Measurements from ENCODE around the gene CFAP69. TPM values are rescaled to one million over a fixed set of nuclear protein-coding genes. Genes with fewer than 3 reads are reported as not detected.
"Not testable (repeated sequence)": the region's sequence is repeated elsewhere in the genome, so short reads cannot be mapped to it uniquely, and the experiment has no call there.

CFAP69 gene
- polyA plus RNA-seq, 1 donor, result 8.1 TPM

- Histone ChIP-seq H3K36me3 (ENCODE audit: control insufficient read depth, insufficient read depth, low read length) (no peaks in the 10 kb centered on the region), H3K27me3 (ENCODE audit: control insufficient read depth, insufficient read depth, low read length) (no peaks in the 10 kb centered on the region), H3K27ac (ENCODE audit: low read length) (peak overlapping the region; percentile 87), H3K4me1 (ENCODE audit: control insufficient read depth, insufficient read depth, low read length) (peaks cover 25% of the 10 kb centered on the region), H3K9me3 (ENCODE audit: control insufficient read depth, low read depth, low read length) (no peaks in the 10 kb centered on the region), H3K4me3 (ENCODE audit: low read length) (no peak overlapping the region)
- DNase-seq, result peak in 1 of 2 donors; percentile 19
- 60% methylated on average over 1 of the region's 1 CpG for WGBS (ENCODE audit: insufficient coverage, low lambda C conversion rate)
Observed at GRCh38 chr7:90243556-90243955, 1.4 kb upstream of the CFAP69 start.

DNA sequence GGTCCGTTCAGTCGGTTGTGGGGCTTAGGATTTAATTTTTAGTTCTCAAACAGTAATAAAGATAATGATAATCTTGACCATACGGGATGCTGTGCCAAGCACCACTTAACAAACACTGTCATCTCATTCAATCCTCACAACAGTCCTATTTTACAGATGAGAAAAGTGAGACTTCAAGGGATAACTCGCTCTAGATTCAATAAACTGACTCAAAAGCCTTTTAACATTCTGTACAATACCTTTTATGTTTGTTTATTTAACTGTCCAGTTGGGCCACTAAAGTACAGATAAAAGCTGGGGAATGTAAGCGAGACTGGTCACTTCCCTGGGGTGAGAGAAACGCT lies 437 bp upstream of the CFAP69 start:
- no peaks in the 10 kb centered on the region for H3K9me3 ChIP-seq (ENCODE audit: control insufficient read depth, low read depth, low read length)
- no peak for DNase-seq
- H3K4me1 ChIP-seq (ENCODE audit: control insufficient read depth, insufficient read depth, low read length), result peaks cover 20% of the 10 kb centered on the region
- peak overlapping the region; percentile 78 for H3K4me3 ChIP-seq (ENCODE audit: low read length)
- H3K27me3 ChIP-seq (ENCODE audit: control insufficient read depth, insufficient read depth, low read length), result no peaks in the 10 kb centered on the region
- WGBS (ENCODE audit: insufficient coverage, low lambda C conversion rate), result 17% methylated on average over 1 of the region's 6 CpGs
- no peaks in the 10 kb centered on the region for H3K36me3 ChIP-seq (ENCODE audit: control insufficient read depth, insufficient read depth, low read length)
- no peak overlapping the region for H3K27ac ChIP-seq (ENCODE audit: low read length)

GRCh38 chr7:90246171-90246570 lies 1.2 kb downstream of the CFAP69 start:
- no peaks in the 10 kb centered on the region for H3K9me3 ChIP-seq (ENCODE audit: control insufficient read depth, low read depth, low read length)
- H3K27ac ChIP-seq (ENCODE audit: low read length), result no peak overlapping the region
- DNase-seq, result peak in 1 of 2 donors; percentile 46
- peaks cover 20% of the 10 kb centered on the region for H3K4me1 ChIP-seq (ENCODE audit: control insufficient read depth, insufficient read depth, low read length)
- WGBS (ENCODE audit: insufficient coverage, low lambda C conversion rate), result no CpG with 5 or more reads among the region's 9 CpGs
- H3K4me3 ChIP-seq (ENCODE audit: low read length), result peak overlapping the region; percentile 78
- H3K36me3 ChIP-seq (ENCODE audit: control insufficient read depth, insufficient read depth, low read length), result no peaks in the 10 kb centered on the region
- H3K27me3 ChIP-seq (ENCODE audit: control insufficient read depth, insufficient read depth, low read length), result no peaks in the 10 kb centered on the region

DNA sequence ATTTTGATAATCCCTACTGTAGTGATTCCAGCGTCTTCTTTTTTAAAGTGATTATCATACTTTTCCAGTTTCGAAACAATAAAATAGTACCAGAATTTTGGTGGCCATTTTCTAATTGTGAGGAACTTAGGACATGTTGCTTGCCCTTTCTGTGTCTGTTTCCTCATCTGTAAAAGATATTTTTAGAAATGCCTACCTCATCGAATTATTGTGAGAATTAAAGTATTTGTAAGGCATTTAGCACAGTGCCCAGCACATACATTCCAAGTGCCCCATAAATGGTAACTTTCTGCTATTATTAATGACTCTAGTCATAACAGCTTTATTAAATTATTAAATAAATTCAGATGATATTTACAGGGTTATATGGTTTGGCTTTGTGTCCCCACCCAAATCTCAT lies 3.7 kb downstream of the CFAP69 start:
- H3K4me3 ChIP-seq (ENCODE audit: low read length), result no peak overlapping the region

DNA sequence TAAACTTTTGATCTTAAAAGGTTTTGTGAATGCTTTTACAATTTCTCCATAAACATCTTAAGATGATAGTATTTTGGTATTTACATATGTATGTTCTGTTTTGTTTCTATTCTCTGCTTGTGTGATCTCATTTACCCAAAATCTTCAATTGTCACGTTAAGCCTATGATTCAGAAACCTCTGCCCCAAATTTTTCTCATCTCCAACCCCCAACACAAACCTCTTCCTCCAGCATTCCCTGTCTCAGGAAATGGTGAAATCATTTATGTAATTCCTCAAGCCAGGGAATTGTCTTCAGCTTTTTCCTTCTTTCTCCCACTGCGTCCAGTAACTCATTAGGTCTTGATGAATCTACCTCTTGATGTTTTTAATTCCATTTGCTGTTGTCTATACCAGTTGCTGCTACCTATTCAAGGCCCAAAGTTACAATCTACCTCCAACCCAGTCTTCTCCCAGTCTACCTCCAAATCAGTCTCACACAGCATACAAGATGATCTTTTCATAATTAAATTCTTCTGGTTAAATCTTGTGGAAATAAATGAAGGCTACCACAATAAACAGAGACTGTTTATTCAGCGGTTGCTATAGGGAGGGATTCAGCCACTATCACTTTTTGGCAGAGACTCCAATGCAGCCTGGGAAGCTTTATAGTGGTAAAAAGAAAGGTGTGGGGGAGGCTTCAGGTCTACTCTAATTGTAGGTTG lies 5.8 kb downstream of the CFAP69 start:
- H3K27ac ChIP-seq (ENCODE audit: low read length), result no peak overlapping the region
- H3K9me3 ChIP-seq (ENCODE audit: control insufficient read depth, low read depth, low read length), result no peaks in the 10 kb centered on the region
- H3K4me3 ChIP-seq (ENCODE audit: low read length), result no peak overlapping the region
- no peak for DNase-seq
- no peaks in the 10 kb centered on the region for H3K36me3 ChIP-seq (ENCODE audit: control insufficient read depth, insufficient read depth, low read length)
- WGBS (ENCODE audit: insufficient coverage, low lambda C conversion rate), result 60% methylated on average over 1 of the region's 3 CpGs
- peaks cover 3% of the 10 kb centered on the region for H3K4me1 ChIP-seq (ENCODE audit: control insufficient read depth, insufficient read depth, low read length)
- no peaks in the 10 kb centered on the region for H3K27me3 ChIP-seq (ENCODE audit: control insufficient read depth, insufficient read depth, low read length)

More for the DNA sequence above, 3.7 kb downstream of the CFAP69 start:
- DNase-seq, result no peak
- no peak overlapping the region for H3K27ac ChIP-seq (ENCODE audit: low read length)
- no peaks in the 10 kb centered on the region for H3K9me3 ChIP-seq (ENCODE audit: control insufficient read depth, low read depth, low read length)
- no CpG with 5 or more reads among the region's 3 CpGs for WGBS (ENCODE audit: insufficient coverage, low lambda C conversion rate)
- H3K4me1 ChIP-seq (ENCODE audit: control insufficient read depth, insufficient read depth, low read length), result peaks cover 8% of the 10 kb centered on the region
- H3K27me3 ChIP-seq (ENCODE audit: control insufficient read depth, insufficient read depth, low read length), result no peaks in the 10 kb centered on the region
- H3K36me3 ChIP-seq (ENCODE audit: control insufficient read depth, insufficient read depth, low read length), result no peaks in the 10 kb centered on the region

DNA sequence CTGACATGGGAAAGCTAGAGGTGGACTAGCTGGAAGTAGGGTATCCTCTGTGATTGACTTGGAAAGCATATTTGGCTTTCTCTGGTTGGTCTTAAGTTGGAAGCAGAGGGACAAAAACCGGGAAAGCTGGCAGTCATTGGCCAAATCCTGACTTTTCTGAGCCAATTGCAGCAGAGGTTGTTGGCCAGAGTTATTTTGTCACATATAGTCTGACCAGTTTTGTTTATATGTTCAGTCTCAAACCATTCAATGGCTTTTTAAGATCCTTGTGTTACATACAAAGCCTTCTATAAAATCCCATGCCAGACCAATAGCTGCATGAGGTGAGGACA lies 6.3 kb downstream of the CFAP69 start:
- H3K4me3 ChIP-seq (ENCODE audit: low read length), result no peak overlapping the region
- H3K27me3 ChIP-seq (ENCODE audit: control insufficient read depth, insufficient read depth, low read length), result no peaks in the 10 kb centered on the region
- WGBS (ENCODE audit: insufficient coverage, low lambda C conversion rate), result 83% methylated on average over 1 of the region's 1 CpG
- H3K36me3 ChIP-seq (ENCODE audit: control insufficient read depth, insufficient read depth, low read length), result no peaks in the 10 kb centered on the region
- peaks cover 3% of the 10 kb centered on the region for H3K4me1 ChIP-seq (ENCODE audit: control insufficient read depth, insufficient read depth, low read length)
- DNase-seq, result no peak
- H3K27ac ChIP-seq (ENCODE audit: low read length), result no peak overlapping the region
- no peaks in the 10 kb centered on the region for H3K9me3 ChIP-seq (ENCODE audit: control insufficient read depth, low read depth, low read length)

DNA sequence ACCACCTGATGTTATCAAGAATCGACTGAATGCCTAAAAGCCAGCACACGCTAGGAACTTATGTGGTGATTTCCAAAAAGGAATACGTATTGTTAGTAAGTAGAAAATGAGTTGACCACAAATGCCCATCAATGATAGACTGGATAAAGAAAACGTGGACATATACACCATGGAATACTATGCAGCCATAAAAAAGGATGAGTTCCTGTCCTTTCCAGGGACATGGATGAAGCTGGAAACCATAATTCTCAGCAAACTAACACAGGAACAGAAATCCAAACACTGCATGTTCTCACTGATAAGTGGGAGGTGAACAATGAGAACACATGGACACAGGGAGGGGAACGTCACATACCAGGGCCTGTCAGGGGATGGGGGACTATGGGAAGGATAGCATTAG lies 11.0 kb downstream of the CFAP69 start:
- WGBS (ENCODE audit: insufficient coverage, low lambda C conversion rate), result 100% methylated on average over 2 of the region's 5 CpGs
- not testable (repeated sequence) for H3K4me3 ChIP-seq (ENCODE audit: low read length); H3K36me3 ChIP-seq (ENCODE audit: control insufficient read depth, insufficient read depth, low read length); H3K9me3 ChIP-seq (ENCODE audit: control insufficient read depth, low read depth, low read length); H3K4me1 ChIP-seq (ENCODE audit: control insufficient read depth, insufficient read depth, low read length); H3K27ac ChIP-seq (ENCODE audit: low read length); DNase-seq; H3K27me3 ChIP-seq (ENCODE audit: control insufficient read depth, insufficient read depth, low read length)

GRCh38 chr7:90256778-90257177 lies 11.8 kb downstream of the CFAP69 start:
- H3K27me3 ChIP-seq (ENCODE audit: control insufficient read depth, insufficient read depth, low read length), result no peaks in the 10 kb centered on the region
- H3K4me1 ChIP-seq (ENCODE audit: control insufficient read depth, insufficient read depth, low read length), result no peaks in the 10 kb centered on the region
- DNase-seq, result no peak
- H3K36me3 ChIP-seq (ENCODE audit: control insufficient read depth, insufficient read depth, low read length), result no peaks in the 10 kb centered on the region
- no peak overlapping the region for H3K4me3 ChIP-seq (ENCODE audit: low read length)
- H3K9me3 ChIP-seq (ENCODE audit: control insufficient read depth, low read depth, low read length), result no peaks in the 10 kb centered on the region
- no CpG with 5 or more reads among the region's 1 CpG for WGBS (ENCODE audit: insufficient coverage, low lambda C conversion rate)
- H3K27ac ChIP-seq (ENCODE audit: low read length), result no peak overlapping the region

DNA sequence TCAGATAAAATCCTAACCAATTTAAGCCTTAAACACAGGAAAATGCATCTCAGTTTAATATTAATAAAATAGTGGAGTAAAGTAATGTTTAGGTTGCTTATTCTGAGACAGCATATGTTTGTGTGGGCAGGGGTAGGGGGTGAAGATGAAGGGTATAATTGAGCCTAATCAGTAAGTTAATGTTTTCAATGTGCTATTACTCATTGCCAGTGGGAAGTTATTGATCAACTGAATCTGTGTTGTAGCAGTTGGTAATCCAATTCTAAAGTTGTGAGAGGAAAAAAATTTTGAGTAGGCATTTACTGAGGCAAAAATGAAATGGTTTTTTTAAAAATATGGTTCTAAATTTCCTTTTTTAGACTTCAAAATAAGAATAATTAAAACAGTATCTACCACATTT lies 16.5 kb downstream of the CFAP69 start:
- no peaks in the 10 kb centered on the region for H3K9me3 ChIP-seq (ENCODE audit: control insufficient read depth, low read depth, low read length)
- H3K4me3 ChIP-seq (ENCODE audit: low read length), result no peak overlapping the region
- no peak for DNase-seq
- H3K36me3 ChIP-seq (ENCODE audit: control insufficient read depth, insufficient read depth, low read length), result no peaks in the 10 kb centered on the region
- no peaks in the 10 kb centered on the region for H3K4me1 ChIP-seq (ENCODE audit: control insufficient read depth, insufficient read depth, low read length)
- H3K27ac ChIP-seq (ENCODE audit: low read length), result no peak overlapping the region
- no peaks in the 10 kb centered on the region for H3K27me3 ChIP-seq (ENCODE audit: control insufficient read depth, insufficient read depth, low read length)

GRCh38 chr7:90262438-90262837 lies 17.5 kb downstream of the CFAP69 start:
- Histone ChIP-seq H3K4me1 (ENCODE audit: control insufficient read depth, insufficient read depth, low read length) (no peaks in the 10 kb centered on the region), H3K27me3 (ENCODE audit: control insufficient read depth, insufficient read depth, low read length) (no peaks in the 10 kb centered on the region), H3K36me3 (ENCODE audit: control insufficient read depth, insufficient read depth, low read length) (no peaks in the 10 kb centered on the region), H3K9me3 (ENCODE audit: control insufficient read depth, low read depth, low read length) (no peaks in the 10 kb centered on the region), H3K4me3 (ENCODE audit: low read length) (no peak overlapping the region), H3K27ac (ENCODE audit: low read length) (no peak overlapping the region)
- peak in 1 of 2 donors; percentile 22 for DNase-seq

DNA sequence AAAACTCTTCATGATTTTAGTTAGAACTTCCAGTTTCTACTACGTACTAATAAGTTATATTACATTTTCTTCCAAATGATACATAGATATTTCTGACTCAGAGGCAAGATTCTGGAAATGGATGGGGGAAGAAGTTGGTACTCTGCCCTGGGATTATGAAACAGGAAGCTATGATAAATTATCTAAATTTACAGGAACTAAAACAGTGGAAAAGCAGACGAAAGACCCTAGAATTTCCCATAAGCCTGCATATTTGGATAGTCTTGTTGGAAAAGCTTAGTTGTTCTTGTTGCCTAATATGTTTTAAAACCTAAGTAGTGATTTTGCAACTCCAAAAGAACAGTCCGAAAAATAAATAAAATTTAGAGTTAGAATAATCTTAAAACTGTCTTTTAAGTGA lies 21.8 kb downstream of the CFAP69 start:
- Histone ChIP-seq H3K27ac (ENCODE audit: low read length) (no peak overlapping the region), H3K36me3 (ENCODE audit: control insufficient read depth, insufficient read depth, low read length) (no peaks in the 10 kb centered on the region), H3K9me3 (ENCODE audit: control insufficient read depth, low read depth, low read length) (no peaks in the 10 kb centered on the region), H3K27me3 (ENCODE audit: control insufficient read depth, insufficient read depth, low read length) (no peaks in the 10 kb centered on the region), H3K4me3 (ENCODE audit: low read length) (no peak overlapping the region), H3K4me1 (ENCODE audit: control insufficient read depth, insufficient read depth, low read length) (peaks cover 2% of the 10 kb centered on the region)
- DNase-seq, result no peak
- WGBS (ENCODE audit: insufficient coverage, low lambda C conversion rate), result 92% methylated on average over 2 of the region's 3 CpGs
